ENCODE measurements around the gene VSNL1. TPM values are rescaled to one million over a fixed set of nuclear protein-coding genes. Genes with fewer than 3 reads are reported as not detected.

Gene VSNL1
- not detected in 2 replicates for total RNA-seq

GRCh38 chr2:17540093-17540812 is at the start of gene VSNL1:
VSNL1 (plus strand) TSS chr2:17540696; CDS start chr2:17592075, 51,379 bp downstream.

DNA sequence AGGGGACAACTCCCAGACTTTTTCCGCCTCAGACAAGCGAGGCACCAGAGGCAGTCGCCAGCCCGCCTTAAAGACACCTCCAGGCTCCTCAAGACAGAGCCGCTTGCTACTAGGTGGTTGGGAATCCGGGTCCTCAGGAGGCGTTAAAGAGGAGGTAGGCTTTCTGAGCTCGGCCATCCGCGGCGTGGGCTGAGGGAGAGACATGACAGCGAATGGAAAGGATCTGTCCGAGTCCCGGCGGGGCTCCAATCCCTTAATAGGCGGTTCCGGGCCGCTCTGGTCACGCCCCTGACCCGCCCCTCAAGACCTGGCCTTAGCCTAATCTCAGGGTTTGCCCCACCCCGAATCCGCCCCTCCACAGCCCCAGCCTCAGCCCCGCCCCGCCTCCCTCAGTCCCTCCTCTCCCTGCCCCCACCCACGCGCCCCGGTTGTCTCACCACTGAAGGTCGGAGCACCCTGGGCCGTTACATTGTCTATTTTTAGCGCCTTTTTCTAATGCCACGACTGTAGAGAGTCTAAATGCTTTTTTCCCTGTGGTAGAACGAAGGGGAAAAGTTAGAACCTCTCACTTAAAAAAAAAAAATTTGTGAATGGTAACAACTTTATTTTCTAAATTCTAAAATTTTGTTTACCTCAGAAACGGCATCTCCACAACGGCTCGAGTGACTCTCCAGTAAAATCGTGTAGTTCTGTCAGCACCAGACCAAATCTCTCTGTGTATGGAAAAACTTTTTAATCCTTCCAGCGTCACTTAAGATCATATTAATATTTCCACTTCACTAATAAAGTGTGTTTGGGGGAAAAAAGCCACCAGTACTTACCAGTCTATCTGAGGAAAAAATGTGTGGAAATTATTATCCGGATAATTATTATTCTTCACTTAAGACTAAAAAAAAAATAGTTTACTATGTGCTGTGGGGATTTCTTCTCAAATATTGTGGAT is 22.0 kb upstream of the VSNL1 start, which contains the start of gene RAD51AP2:
Gene RAD51AP2 (minus strand): TSS at position 229 of the 943 bp plus-strand sequence. CDS start 25 bp downstream, at position 204.

Other genes with a start within 250 kb of the VSNL1 start
- gene RAD51AP2, start 22.3 kb upstream of the VSNL1 start, total RNA-seq = not detected in 2 replicates
- gene SMC6, start 213.1 kb downstream of the VSNL1 start, total RNA-seq = 26.0 and 29.8 TPM in 2 replicates
- gene GEN1, start 213.4 kb downstream of the VSNL1 start, total RNA-seq = 8.9 TPM in 2 replicates

Measured in endothelial cell of coronary artery (primary cell).